HG03066 (cell line): Measurements from ENCODE around the gene INTS1.
"Not testable (repeated sequence)": the region's sequence is repeated elsewhere in the genome, so short reads cannot be mapped to it uniquely, and the experiment has no call there.

ENCODE experiments used
- ATAC-seq: cut with Tn5 transposase; IDR thresholded peaks from one replicate; pipeline ENCODE4 v1.9.1; 2021; ENCODE audit warnings: low read depth; ENCODE audit not compliant: unreplicated experiment

INTS1 gene

GRCh38 chr7:1452205-1452604, 52.0 kb downstream of the INTS1 start:
- ATAC-seq = no peak

- ATAC-seq = no peak
Observed at GRCh38 chr7:1450987-1451386, 53.2 kb downstream of the INTS1 start.

DNA sequence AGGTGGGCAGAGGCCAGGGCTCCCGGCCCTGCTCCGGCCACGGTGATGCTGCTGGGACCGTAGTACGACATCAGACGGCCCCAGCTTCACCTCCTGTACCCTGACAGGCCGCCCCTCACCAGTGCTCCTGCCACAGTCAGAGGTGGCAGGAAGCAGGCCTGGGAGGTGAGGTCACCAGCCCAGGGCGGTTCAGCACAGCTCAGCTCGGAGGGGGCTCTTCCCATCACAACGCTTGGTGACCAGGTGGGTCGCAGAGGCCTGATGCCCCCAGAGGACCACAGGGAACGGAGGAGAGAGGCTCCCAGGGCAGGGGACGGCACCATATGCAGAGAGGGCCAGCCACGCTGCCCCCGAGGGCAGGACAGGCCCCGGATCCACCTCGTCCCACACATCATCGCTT, 53.8 kb downstream of the INTS1 start:
- ATAC-seq = no peak

- ATAC-seq = no peak
Observed at GRCh38 chr7:1449951-1450350, 54.2 kb downstream of the INTS1 start.

GRCh38 chr7:1449501-1449900, 54.7 kb downstream of the INTS1 start:
- ATAC-seq = no peak

DNA sequence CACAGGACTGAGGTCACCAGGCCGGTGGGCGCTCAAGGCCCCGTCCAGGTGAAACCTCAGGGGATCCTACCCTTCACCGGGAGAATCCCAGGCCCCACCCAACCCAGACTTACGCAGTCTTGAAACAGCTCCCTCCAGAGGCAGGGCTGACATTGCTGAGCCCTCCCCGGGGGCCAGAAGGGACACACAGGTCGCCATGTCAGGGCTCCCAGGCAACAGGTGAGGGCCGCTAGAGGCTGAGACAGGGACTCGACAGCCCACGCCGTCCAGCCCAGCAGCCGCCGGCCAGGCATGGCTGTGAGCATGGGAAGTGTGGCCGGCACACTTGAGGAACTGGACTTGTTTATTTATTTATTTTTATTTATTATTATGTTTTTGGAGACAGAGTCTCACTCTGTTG, 55.2 kb downstream of the INTS1 start:
- no peak for ATAC-seq

DNA sequence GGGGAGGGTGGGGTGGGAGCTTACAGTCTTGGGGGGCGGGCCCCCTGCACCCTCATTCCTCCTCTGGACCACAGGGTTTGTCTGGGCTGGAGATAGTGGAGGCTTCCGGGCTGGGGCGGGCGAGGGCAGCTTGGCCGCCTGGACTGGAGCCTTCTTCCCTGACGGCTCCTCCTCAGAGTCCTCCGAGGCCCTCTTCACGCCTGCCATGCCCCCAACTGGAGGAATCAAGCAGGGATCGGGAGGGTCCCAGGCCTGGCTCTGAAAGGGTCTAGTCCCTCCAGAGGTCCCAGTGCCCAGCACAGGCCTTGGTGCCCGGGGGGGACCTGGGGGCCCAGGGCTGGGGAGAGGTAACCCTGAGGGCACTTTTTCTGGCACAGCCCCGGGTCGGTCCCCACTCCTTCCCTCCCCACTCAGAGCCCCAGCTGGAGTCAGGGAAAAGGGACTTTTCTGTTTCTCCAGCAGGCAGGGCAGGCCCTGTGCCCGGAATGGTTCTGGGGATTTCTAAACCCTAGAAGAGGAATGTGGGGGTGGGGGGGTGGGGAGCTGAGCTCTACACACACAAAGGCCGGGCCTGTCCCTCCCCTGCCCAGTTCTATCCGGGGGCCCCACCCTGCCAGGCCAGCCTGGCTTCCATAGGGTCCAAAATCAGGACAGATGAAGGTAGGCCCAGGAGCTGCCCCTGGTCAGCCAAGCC, 56.5 kb downstream of the INTS1 start:
- ATAC-seq = no peak

GRCh38 chr7:1447112-1447511, 57.1 kb downstream of the INTS1 start:
- ATAC-seq = no peak

GRCh38 chr7:1446620-1447032, 57.6 kb downstream of the INTS1 start:
- no peak for ATAC-seq

DNA sequence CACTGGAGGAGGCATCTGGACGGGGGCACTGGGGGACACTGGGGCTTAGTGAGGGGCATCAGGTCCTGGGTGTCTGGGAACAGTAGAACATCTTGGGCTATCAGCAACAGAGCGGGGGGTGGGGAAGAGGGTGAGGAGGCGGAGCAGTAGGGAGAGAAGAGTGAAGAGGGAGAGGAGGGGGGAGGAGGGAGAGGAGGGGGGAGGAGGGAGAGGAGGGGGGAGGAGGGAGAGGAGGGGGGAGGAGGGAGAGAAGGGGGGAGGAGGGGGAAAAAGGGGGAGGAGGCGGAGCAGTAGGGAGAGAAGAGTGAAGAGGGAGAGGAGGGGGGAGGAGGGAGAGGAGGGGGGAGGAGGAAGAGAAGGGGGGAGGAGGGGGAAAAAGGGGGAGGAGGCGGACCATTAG, 58.2 kb downstream of the INTS1 start:
- ATAC-seq = not testable (repeated sequence)

GRCh38 chr7:1445341-1445740, 58.8 kb downstream of the INTS1 start:
- no peak for ATAC-seq

GRCh38 chr7:1444925-1445322, 59.3 kb downstream of the INTS1 start:
- no peak for ATAC-seq

GRCh38 chr7:1444214-1444924, 59.8 kb downstream of the INTS1 start:
- ATAC-seq = no peak

GRCh38 chr7:1443587-1444200, 60.5 kb downstream of the INTS1 start:
- ATAC-seq = not testable (repeated sequence)

- no peak for ATAC-seq
Observed at GRCh38 chr7:1442355-1443124, 61.6 kb downstream of the INTS1 start.

DNA sequence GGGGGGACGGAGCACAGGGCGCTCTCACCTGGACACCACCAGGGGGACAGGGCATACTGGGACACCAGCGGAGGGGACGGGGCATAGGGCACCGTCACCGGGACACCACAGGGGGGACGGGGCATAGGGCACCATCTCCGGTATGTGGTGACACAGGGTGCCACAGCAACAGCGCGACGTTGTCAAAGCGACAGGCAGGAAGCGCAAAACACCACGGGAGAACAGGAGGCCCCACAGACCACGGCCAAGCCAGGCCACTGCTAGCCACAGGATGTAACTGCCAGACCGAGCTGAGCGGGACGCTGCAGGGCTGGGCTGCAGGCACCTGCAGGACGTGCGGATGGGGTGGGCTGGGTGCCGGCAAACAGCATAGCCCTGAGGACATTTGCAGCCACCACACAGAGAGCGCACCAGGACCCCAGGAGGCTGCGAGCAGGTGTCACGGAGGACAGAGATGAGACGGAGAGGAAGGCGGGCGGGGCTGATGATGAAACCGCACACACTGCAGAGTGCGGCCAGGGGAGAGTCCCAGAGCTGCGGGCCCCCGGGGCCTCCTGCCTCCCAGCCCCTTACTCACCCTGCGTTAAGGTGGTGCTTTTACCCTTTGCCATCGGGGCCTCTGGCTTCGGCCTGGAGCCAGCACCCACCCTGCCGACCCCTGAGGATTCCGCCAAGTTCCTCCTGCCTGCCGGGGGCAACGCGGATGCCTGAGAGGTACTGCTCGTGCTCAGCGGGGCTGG, 62.4 kb downstream of the INTS1 start:
- no peak for ATAC-seq

DNA sequence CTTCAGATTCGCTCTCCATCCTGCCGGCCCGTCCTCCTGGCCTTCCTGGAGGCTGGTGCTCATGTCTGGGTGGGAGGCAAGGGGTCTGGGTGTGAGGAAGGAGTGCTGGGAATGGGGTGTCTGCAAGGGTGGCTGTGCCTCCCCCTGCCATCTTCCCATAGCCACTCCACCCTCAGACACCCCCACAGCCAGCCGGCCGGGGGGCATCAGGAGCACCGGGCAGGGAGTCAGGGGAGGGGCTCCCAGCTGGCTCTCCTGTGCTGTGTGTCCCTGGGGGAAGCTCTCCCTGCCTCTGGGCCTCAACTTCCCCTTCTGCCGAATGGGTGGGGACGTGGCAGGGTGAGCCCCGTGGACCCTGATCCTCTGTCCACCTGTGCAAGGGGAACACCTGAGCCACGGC, 63.6 kb downstream of the INTS1 start:
- no peak for ATAC-seq

DNA sequence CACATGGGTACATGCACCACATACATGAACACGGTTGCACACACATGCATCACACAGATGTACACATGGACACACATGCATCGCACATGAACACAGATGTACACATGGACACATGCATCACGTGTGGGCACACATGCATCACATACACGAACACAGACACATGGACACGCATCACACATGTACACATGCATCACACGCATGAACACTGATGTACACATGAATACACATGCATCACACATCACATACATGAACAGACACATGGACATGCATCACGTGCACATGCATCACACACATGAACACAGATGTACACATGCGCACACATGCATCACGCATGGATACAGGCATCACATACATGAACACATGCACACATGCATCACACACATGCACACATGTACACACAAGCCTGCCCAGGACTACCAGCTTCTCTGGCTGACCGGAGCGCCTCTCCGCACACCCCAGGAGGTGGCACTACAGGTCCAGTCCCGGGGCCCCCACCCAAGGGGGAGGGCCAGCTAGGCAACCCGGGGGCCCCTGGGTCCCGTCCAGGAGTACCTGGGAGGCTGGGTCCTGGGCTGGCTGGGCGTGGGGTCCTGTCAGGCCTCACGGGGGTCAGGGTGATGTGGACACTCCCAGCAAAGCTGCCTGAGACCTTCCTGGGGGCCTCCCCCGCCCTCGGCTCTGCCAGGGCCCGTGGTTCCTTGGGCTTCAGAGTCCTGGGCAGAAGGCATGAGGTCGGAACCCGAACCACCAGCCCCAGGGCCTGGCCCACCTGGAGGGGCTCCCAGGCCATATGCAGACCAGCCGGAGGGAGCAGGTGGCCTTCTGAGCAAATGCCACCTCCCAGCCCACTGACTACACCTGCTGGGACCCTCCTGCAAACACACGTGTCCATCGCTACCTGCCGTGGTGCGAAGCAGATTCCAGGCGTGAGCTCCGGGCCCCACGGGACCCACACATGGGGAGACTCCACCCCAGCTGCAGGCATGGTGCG, 64.5 kb downstream of the INTS1 start:
- ATAC-seq = no peak

DNA sequence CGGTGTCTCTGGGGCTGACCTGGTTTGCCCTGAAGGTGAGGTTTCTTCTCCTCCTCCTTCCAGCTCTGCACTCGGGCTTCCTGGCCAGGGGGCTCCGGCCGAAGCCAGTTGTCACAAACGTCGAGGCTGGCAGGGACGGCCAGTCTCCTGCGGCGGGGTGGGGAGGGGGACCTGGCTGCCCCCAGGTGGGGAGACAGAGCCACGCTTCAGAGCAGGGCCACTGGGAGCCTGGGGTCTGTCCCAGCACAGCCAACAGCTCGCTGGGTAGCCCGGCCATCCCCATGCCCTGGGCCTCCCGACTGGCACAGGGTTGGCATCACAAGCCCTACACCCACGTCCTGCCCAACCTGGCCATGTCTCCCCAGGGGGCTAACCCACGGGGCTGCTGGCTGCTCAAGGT, 65.4 kb downstream of the INTS1 start:
- no peak for ATAC-seq
